ENCODE measurements around the gene ABCC4.
A peak's percentile ranks its signal among the peaks of the same experiment; 100 is the strongest.

ABCC4 gene

GRCh38 chr13:95301183-95301967 is at the start of gene ABCC4:
TSS of gene ABCC4 (minus strand) at chr13:95301451. CDS start at chr13:95301314, 137 bp downstream.
- H3K27me3 Mint-ChIP-seq = peaks cover 10% of the 10 kb centered on the region
- peaks cover 44% of the 10 kb centered on the region for H3K4me1 Mint-ChIP-seq (ENCODE audit: low read depth)
- peak within 1 kb of the TSS; percentile 82 for H3K27ac Mint-ChIP-seq
- peaks cover 16% of the 10 kb centered on the region for H3K36me3 Mint-ChIP-seq (ENCODE audit: low read depth)
- H3K4me3 Mint-ChIP-seq = peak within 1 kb of the TSS; percentile 85
- no peaks in the 10 kb centered on the region for H3K9me3 Mint-ChIP-seq
- DNase-seq = peak; percentile 84

- DNase-seq = no peak
- Mint-ChIP-seq H3K4me1 (ENCODE audit: low read depth) (no peaks in the 10 kb centered on the region), H3K4me3 (no peak overlapping the region), H3K9me3 (no peaks in the 10 kb centered on the region), H3K27ac (no peak overlapping the region), H3K27me3 (peaks cover 7% of the 10 kb centered on the region), H3K36me3 (ENCODE audit: low read depth) (no peaks in the 10 kb centered on the region)
Observed at GRCh38 chr13:95349267-95349666, 48.0 kb upstream of the ABCC4 start.

- DNase-seq = no peak
- Mint-ChIP-seq H3K27me3 (peaks cover 5% of the 10 kb centered on the region), H3K4me3 (no peak overlapping the region), H3K9me3 (no peaks in the 10 kb centered on the region), H3K36me3 (ENCODE audit: low read depth) (no peaks in the 10 kb centered on the region), H3K27ac (no peak overlapping the region), H3K4me1 (ENCODE audit: low read depth) (no peaks in the 10 kb centered on the region)
Observed at GRCh38 chr13:95343944-95344343, 42.7 kb upstream of the ABCC4 start.

- Mint-ChIP-seq H3K4me1 (ENCODE audit: low read depth) (no peaks in the 10 kb centered on the region), H3K9me3 (no peaks in the 10 kb centered on the region), H3K27me3 (no peaks in the 10 kb centered on the region), H3K4me3 (no peak overlapping the region), H3K27ac (no peak overlapping the region), H3K36me3 (ENCODE audit: low read depth) (no peaks in the 10 kb centered on the region)
- DNase-seq = no peak
Observed at GRCh38 chr13:95341441-95341840, 40.2 kb upstream of the ABCC4 start.

- no peaks in the 10 kb centered on the region for H3K4me1 Mint-ChIP-seq (ENCODE audit: low read depth)
- H3K27ac Mint-ChIP-seq = no peak overlapping the region
- no peaks in the 10 kb centered on the region for H3K27me3 Mint-ChIP-seq
- no peaks in the 10 kb centered on the region for H3K9me3 Mint-ChIP-seq
- no peaks in the 10 kb centered on the region for H3K36me3 Mint-ChIP-seq (ENCODE audit: low read depth)
- H3K4me3 Mint-ChIP-seq = no peak overlapping the region
- DNase-seq = no peak
Observed at GRCh38 chr13:95338905-95339304, 37.7 kb upstream of the ABCC4 start.

GRCh38 chr13:95337597-95337996 is 36.3 kb upstream of the ABCC4 start:
- Mint-ChIP-seq H3K27ac (no peak overlapping the region), H3K36me3 (ENCODE audit: low read depth) (no peaks in the 10 kb centered on the region), H3K4me3 (no peak overlapping the region), H3K27me3 (no peaks in the 10 kb centered on the region), H3K9me3 (no peaks in the 10 kb centered on the region), H3K4me1 (ENCODE audit: low read depth) (no peaks in the 10 kb centered on the region)
- DNase-seq = no peak

- H3K27me3 Mint-ChIP-seq = no peaks in the 10 kb centered on the region
- H3K36me3 Mint-ChIP-seq (ENCODE audit: low read depth) = no peaks in the 10 kb centered on the region
- no peak overlapping the region for H3K4me3 Mint-ChIP-seq
- no peaks in the 10 kb centered on the region for H3K4me1 Mint-ChIP-seq (ENCODE audit: low read depth)
- no peak overlapping the region for H3K27ac Mint-ChIP-seq
- DNase-seq = no peak
- no peaks in the 10 kb centered on the region for H3K9me3 Mint-ChIP-seq
Observed at GRCh38 chr13:95335667-95336066, 34.4 kb upstream of the ABCC4 start.

- Mint-ChIP-seq H3K4me3 (no peak overlapping the region), H3K27me3 (no peaks in the 10 kb centered on the region), H3K9me3 (no peaks in the 10 kb centered on the region), H3K27ac (no peak overlapping the region), H3K4me1 (ENCODE audit: low read depth) (no peaks in the 10 kb centered on the region), H3K36me3 (ENCODE audit: low read depth) (no peaks in the 10 kb centered on the region)
- no peak for DNase-seq
Observed at GRCh38 chr13:95328386-95328785, 27.1 kb upstream of the ABCC4 start.

- no peak for DNase-seq
- Mint-ChIP-seq H3K27me3 (no peaks in the 10 kb centered on the region), H3K4me3 (no peak overlapping the region), H3K36me3 (ENCODE audit: low read depth) (no peaks in the 10 kb centered on the region), H3K4me1 (ENCODE audit: low read depth) (no peaks in the 10 kb centered on the region), H3K9me3 (no peaks in the 10 kb centered on the region), H3K27ac (no peak overlapping the region)
Observed at GRCh38 chr13:95327190-95327589, 25.9 kb upstream of the ABCC4 start.

GRCh38 chr13:95326695-95327094 is 25.4 kb upstream of the ABCC4 start:
- H3K9me3 Mint-ChIP-seq = no peaks in the 10 kb centered on the region
- H3K27ac Mint-ChIP-seq = no peak overlapping the region
- no peak for DNase-seq
- H3K27me3 Mint-ChIP-seq = no peaks in the 10 kb centered on the region
- H3K36me3 Mint-ChIP-seq (ENCODE audit: low read depth) = no peaks in the 10 kb centered on the region
- H3K4me1 Mint-ChIP-seq (ENCODE audit: low read depth) = no peaks in the 10 kb centered on the region
- no peak overlapping the region for H3K4me3 Mint-ChIP-seq

- Mint-ChIP-seq H3K36me3 (ENCODE audit: low read depth) (no peaks in the 10 kb centered on the region), H3K27me3 (no peaks in the 10 kb centered on the region), H3K27ac (no peak overlapping the region), H3K4me3 (no peak overlapping the region), H3K9me3 (no peaks in the 10 kb centered on the region), H3K4me1 (ENCODE audit: low read depth) (no peaks in the 10 kb centered on the region)
- no peak for DNase-seq
Observed at GRCh38 chr13:95325485-95325884, 24.2 kb upstream of the ABCC4 start.

GRCh38 chr13:95323930-95324662 is 22.8 kb upstream of the ABCC4 start:
- H3K4me3 Mint-ChIP-seq = no peak overlapping the region
- no peak overlapping the region for H3K27ac Mint-ChIP-seq
- no peak for DNase-seq
- no peaks in the 10 kb centered on the region for H3K9me3 Mint-ChIP-seq
- H3K4me1 Mint-ChIP-seq (ENCODE audit: low read depth) = no peaks in the 10 kb centered on the region
- H3K27me3 Mint-ChIP-seq = peaks cover 3% of the 10 kb centered on the region
- no peaks in the 10 kb centered on the region for H3K36me3 Mint-ChIP-seq (ENCODE audit: low read depth)

- no peaks in the 10 kb centered on the region for H3K9me3 Mint-ChIP-seq
- H3K27me3 Mint-ChIP-seq = peaks cover 3% of the 10 kb centered on the region
- no peak overlapping the region for H3K27ac Mint-ChIP-seq
- DNase-seq = no peak
- no peaks in the 10 kb centered on the region for H3K4me1 Mint-ChIP-seq (ENCODE audit: low read depth)
- H3K36me3 Mint-ChIP-seq (ENCODE audit: low read depth) = no peaks in the 10 kb centered on the region
- no peak overlapping the region for H3K4me3 Mint-ChIP-seq
Observed at GRCh38 chr13:95319551-95320274, 18.5 kb upstream of the ABCC4 start.

- H3K36me3 Mint-ChIP-seq (ENCODE audit: low read depth) = no peaks in the 10 kb centered on the region
- H3K27ac Mint-ChIP-seq = no peak overlapping the region
- no peaks in the 10 kb centered on the region for H3K4me1 Mint-ChIP-seq (ENCODE audit: low read depth)
- no peak overlapping the region for H3K4me3 Mint-ChIP-seq
- H3K9me3 Mint-ChIP-seq = no peaks in the 10 kb centered on the region
- H3K27me3 Mint-ChIP-seq = peaks cover 7% of the 10 kb centered on the region
- no peak for DNase-seq
Observed at GRCh38 chr13:95317039-95317989, 16.1 kb upstream of the ABCC4 start.
